IMR-90 (cell line): ENCODE data around the gene SNAPC2. TPM values are rescaled to one million over a fixed set of nuclear protein-coding genes. Genes with fewer than 3 reads are reported as not detected.

ENCODE experiments used
- CHD1 ChIP-seq: IDR thresholded peaks from 2 replicates; pipeline ENCODE4 v1.6.1; 2012; ENCODE audit warnings: low read depth, low read length, improper control_type of control experiment
- CTCF ChIP-seq: conservative IDR thresholded peaks from 2 replicates; pipeline ENCODE4 v1.5.1; 2012; ENCODE audit warnings: mild to moderate bottlenecking, low read depth, low read length, improper control_type of control experiment
- MAZ ChIP-seq: IDR thresholded peaks from 2 replicates; pipeline ENCODE4 v1.6.1; 2012; ENCODE audit warnings: low read depth, mild to moderate bottlenecking, low read length, improper control_type of control experiment, moderate library complexity, borderline replicate concordance
- polyA plus RNA-seq, 3 experiments: library from polyadenylated mRNA; depleted of rRNA; stranded (reverse); fragments of >200 nt; gene quantifications; 2 replicates each; pipeline ENCODE4 v1.2.3, GENCODE V29; 2012; ENCODE audit warnings: low replicate concordance in 1 of 3
- total RNA-seq: library from RNA; depleted of rRNA; stranded (reverse); fragments of >200 nt; gene quantifications from 2 replicates; pipeline ENCODE4 v1.2.3, GENCODE V29; 2012

SNAPC2 gene
- total and polyA plus RNA-seq, 2 of the 4 experiments (the other 2 are of a cell fraction), result 12.5 to 29.2 TPM

GRCh38 chr19:7877249-7877836 is 42.8 kb upstream of the SNAPC2 start (continued):
- no peak for TF ChIP-seq CTCF
- no peak for TF ChIP-seq CHD1
- no peak for TF ChIP-seq MAZ
